ENCODE measurements around the gene IRAK1. TPM values are rescaled to one million over a fixed set of nuclear protein-coding genes. Genes with fewer than 3 reads are reported as not detected.

IRAK1 gene
- total and polyA plus RNA-seq, 2 donors (not counting 3 experiments of a cell fraction or from before 2014, with no cell fraction given) = 63.6 to 138 TPM

DNA sequence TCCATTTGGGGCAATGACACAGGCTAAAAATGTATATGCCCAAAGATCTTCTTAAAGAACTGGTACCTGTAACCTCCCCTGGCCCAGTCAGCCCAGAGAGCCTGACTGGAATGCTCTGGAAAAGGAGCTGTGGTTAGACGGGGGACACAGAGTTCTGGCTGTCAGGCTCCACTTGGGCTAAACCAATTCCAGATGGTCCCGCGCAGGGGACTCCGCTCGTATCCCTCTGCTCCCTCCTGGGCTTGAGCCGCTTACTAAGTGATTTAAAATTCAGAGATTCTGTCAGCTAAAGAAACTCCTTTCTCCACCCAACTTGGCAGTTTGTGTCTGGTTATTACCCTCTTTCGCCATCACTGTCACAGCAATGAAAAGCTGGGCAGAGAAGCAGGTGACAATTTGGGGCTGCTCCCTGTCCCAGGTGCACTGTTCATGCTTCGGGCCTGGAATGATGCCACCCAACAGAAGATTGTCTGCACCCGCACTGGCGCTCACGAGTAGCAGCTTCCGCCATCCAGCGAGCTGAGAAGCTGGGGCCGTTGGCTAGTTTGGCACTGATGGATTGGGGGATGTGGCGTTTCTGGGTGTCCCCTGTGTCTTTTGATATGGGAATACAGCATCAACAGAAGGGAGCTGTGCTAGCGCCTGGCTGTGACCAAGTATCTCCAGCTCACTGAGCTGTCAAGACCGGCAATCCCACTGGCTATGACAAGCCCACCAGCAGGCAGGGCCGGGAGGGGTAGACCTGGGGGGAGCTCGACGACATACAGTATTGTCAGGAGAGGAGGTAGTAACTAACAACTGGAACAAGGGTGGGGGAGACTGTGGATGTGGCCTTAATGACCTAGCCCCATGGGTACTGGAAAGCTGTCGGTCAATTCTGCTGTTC lies 6.7 kb upstream of the IRAK1 start:
- Histone ChIP-seq H3K36me3 (ENCODE audit: control insufficient read depth in 2 of 2, extremely low read depth in 1 of 2, insufficient read depth in 2 of 2, low read length in 2 of 2) (peaks cover 0 to 17% of the 10 kb centered on the region in 2 experiments), H3K27ac (ENCODE audit: insufficient read depth, low read depth, low read length) (no peak overlapping the region), H3K27me3 (ENCODE audit: control insufficient read depth in 2 of 2, insufficient read depth in 2 of 2, low read length in 2 of 2) (no peaks in the 10 kb centered on the region), H3K79me2 (ENCODE audit: control insufficient read depth, insufficient read depth, low read length) (no peaks in the 10 kb centered on the region), H3K4me3 (replicated peaks in 1 of 3; ENCODE audit: insufficient read depth in 1 of 3, low read depth in 1 of 3, low read length in 3 of 3) (no peak overlapping the region), H3K9ac (replicated peaks; ENCODE audit: extremely low read depth, insufficient read depth, low read length) (no peak overlapping the region), H2AFZ (ENCODE audit: low read depth, low read length) (no peak overlapping the region), H3K4me2 (ENCODE audit: insufficient read depth, low read length) (no peak overlapping the region), H3K4me1 (ENCODE audit: control insufficient read depth, extremely low read depth, insufficient read depth, low read length) (peaks cover 2% of the 10 kb centered on the region), H3K9me3 (replicated peaks; ENCODE audit: control insufficient read depth, insufficient read depth, low read length) (no peaks in the 10 kb centered on the region), H4K20me1 (replicated peaks; ENCODE audit: control insufficient read depth, extremely low read depth, insufficient read depth, low read length) (no peaks in the 10 kb centered on the region), H3K9me1 (replicated peaks; ENCODE audit: control insufficient read depth, extremely low read depth, insufficient read depth, low read length) (no peaks in the 10 kb centered on the region)
- FAIRE-seq = no peak
- TF ChIP-seq GATA2 (IDR thresholded peaks at IDR 0.05; ENCODE audit: insufficient read depth, insufficient read length, low read depth, low read length) (no peak), JUN (IDR thresholded peaks at IDR 0.05; ENCODE audit: borderline replicate concordance, insufficient read depth, insufficient read length, low read depth) (no peak)
- BruUV-seq (replicated peaks) = no TSS peak
- CTCF ChIA-PET = interaction anchor here (1.4 to 4.0 kb wide), 2 partner anchors 13 to 20 kb away, joined by 5 to 16 read pairs; no protein-coding TSS in a partner anchor
- DNase-seq (ENCODE audit: low read depth, low spot score) = no peak
- intact Hi-C loops (cut with micrococcal nuclease) (no loop called here), dilution Hi-C loops (cut with MboI; ENCODE audit: extremely low pct_ligation_motif_present, low sequenced_read_pairs) (no loop called here)
- POLR2A ChIA-PET = interaction anchor here (0.6 kb wide), 1 partner anchor 388 kb away, joined by 6 read pairs; no protein-coding TSS in a partner anchor

GRCh38 chrX:154025230-154025629 lies 5.5 kb upstream of the IRAK1 start:
- Histone ChIP-seq H3K9ac (replicated peaks; ENCODE audit: extremely low read depth, insufficient read depth, low read length) (no peak overlapping the region), H3K9me1 (replicated peaks; ENCODE audit: control insufficient read depth, extremely low read depth, insufficient read depth, low read length) (no peaks in the 10 kb centered on the region), H4K20me1 (replicated peaks; ENCODE audit: control insufficient read depth, extremely low read depth, insufficient read depth, low read length) (no peaks in the 10 kb centered on the region), H3K79me2 (ENCODE audit: control insufficient read depth, insufficient read depth, low read length) (no peaks in the 10 kb centered on the region), H2AFZ (ENCODE audit: low read depth, low read length) (no peak overlapping the region), H3K4me1 (ENCODE audit: control insufficient read depth, extremely low read depth, insufficient read depth, low read length) (peaks cover 14% of the 10 kb centered on the region), H3K27ac (ENCODE audit: insufficient read depth, low read depth, low read length) (no peak overlapping the region), H3K27me3 (ENCODE audit: control insufficient read depth in 2 of 2, insufficient read depth in 2 of 2, low read length in 2 of 2) (no peaks in the 10 kb centered on the region), H3K4me3 (replicated peaks in 1 of 3; ENCODE audit: insufficient read depth in 1 of 3, low read depth in 1 of 3, low read length in 3 of 3) (no peak overlapping the region), H3K4me2 (ENCODE audit: insufficient read depth, low read length) (no peak overlapping the region), H3K36me3 (ENCODE audit: control insufficient read depth in 2 of 2, extremely low read depth in 1 of 2, insufficient read depth in 2 of 2, low read length in 2 of 2) (peaks cover 0 to 9% of the 10 kb centered on the region in 2 experiments), H3K9me3 (replicated peaks; ENCODE audit: control insufficient read depth, insufficient read depth, low read length) (no peaks in the 10 kb centered on the region)
- ChIA-PET CTCF (interaction anchor here (4.0 kb wide), 1 partner anchor 12 kb away, joined by 16 read pairs; no protein-coding TSS in a partner anchor), POLR2A (no interaction called here)
- BruUV-seq (replicated peaks) = no TSS peak
- dilution Hi-C loops (cut with MboI; ENCODE audit: extremely low pct_ligation_motif_present, low sequenced_read_pairs) = no loop called here
- no peak for TF ChIP-seq JUN (IDR thresholded peaks at IDR 0.05; ENCODE audit: borderline replicate concordance, insufficient read depth, insufficient read length, low read depth)
- no peak for TF ChIP-seq EZH2 (IDR thresholded peaks at IDR 0.05; ENCODE audit: borderline replicate concordance, low read depth, low read length, severe bottlenecking)
- TF ChIP-seq GATA2 (IDR thresholded peaks at IDR 0.05; ENCODE audit: insufficient read depth, insufficient read length, low read depth, low read length) = no peak
- TF ChIP-seq POLR2A (IDR thresholded peaks at IDR 0.05; ENCODE audit: low read depth, low read length) = no peak
- TF ChIP-seq MAX (IDR thresholded peaks at IDR 0.05; ENCODE audit: insufficient read depth, insufficient read length) = no peak
- TF ChIP-seq, protein P1, sequence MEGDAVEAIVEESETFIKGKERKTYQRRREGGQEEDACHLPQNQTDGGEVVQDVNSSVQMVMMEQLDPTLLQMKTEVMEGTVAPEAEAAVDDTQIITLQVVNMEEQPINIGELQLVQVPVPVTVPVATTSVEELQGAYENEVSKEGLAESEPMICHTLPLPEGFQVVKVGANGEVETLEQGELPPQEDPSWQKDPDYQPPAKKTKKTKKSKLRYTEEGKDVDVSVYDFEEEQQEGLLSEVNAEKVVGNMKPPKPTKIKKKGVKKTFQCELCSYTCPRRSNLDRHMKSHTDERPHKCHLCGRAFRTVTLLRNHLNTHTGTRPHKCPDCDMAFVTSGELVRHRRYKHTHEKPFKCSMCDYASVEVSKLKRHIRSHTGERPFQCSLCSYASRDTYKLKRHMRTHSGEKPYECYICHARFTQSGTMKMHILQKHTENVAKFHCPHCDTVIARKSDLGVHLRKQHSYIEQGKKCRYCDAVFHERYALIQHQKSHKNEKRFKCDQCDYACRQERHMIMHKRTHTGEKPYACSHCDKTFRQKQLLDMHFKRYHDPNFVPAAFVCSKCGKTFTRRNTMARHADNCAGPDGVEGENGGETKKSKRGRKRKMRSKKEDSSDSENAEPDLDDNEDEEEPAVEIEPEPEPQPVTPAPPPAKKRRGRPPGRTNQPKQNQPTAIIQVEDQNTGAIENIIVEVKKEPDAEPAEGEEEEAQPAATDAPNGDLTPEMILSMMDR (IDR thresholded peaks at IDR 0.05; ENCODE audit: extremely low read depth in 1 of 2, insufficient read depth in 1 of 2, low read depth in 1 of 2, low read length in 2 of 2) = no peak
- TF ChIP-seq POLR2AphosphoS5 (IDR thresholded peaks at IDR 0.05; ENCODE audit: insufficient read depth, low read depth, low read length) = no peak
- TF ChIP-seq FOS (IDR thresholded peaks at IDR 0.05; ENCODE audit: borderline replicate concordance, insufficient read depth, low read length) = no peak
- TF ChIP-seq MYC (IDR thresholded peaks at IDR 0.05; ENCODE audit: low read depth, low read length) = no peak
- intact Hi-C loops (cut with micrococcal nuclease) = no loop called here
- no peak for FAIRE-seq
- DNase-seq (ENCODE audit: low read depth, low spot score) = no peak

Measured in endothelial cell of umbilical vein (primary cell).